IPS DF 6.9 (cell line): ENCODE measurements around the gene ITPR3.

Source experiments
- DNase-seq: peaks from one replicate; pipeline ENCODE4 v3.0.0-alpha.2; 2013; ENCODE audit warnings: low read depth, low spot score
- H3K27ac ChIP-seq: one replicate; pipeline ENCODE4 v1.5.1; 2013; ENCODE audit warnings: low read length, control low read depth
- H3K27me3 ChIP-seq: 2 replicates; pipeline ENCODE4 v1.6.1; 2013; ENCODE audit warnings: mild to moderate bottlenecking, low read length; ENCODE audit not compliant: control insufficient read depth, insufficient read depth
- H3K36me3 ChIP-seq: 2 replicates; pipeline ENCODE4 v1.6.1; 2013; ENCODE audit warnings: low read length; ENCODE audit not compliant: control insufficient read depth, insufficient read depth
- H3K4me1 ChIP-seq: 2 replicates; pipeline ENCODE4 v1.6.1; 2013; ENCODE audit warnings: low read length; ENCODE audit not compliant: control insufficient read depth, insufficient read depth
- H3K4me3 ChIP-seq: 2 replicates; pipeline ENCODE4 v1.5.1; 2013; ENCODE audit warnings: mild to moderate bottlenecking, low read length
- H3K9me3 ChIP-seq: 2 replicates; pipeline ENCODE4 v1.6.1; 2013; ENCODE audit warnings: low read length, inconsistent platforms; ENCODE audit not compliant: control insufficient read depth, insufficient read depth
- WGBS: extraction: QIAGEN DNeasy Blood & Tissue Kit; methylation state at CpG from one replicate; pipeline ENCODE4 v1.1.7; 2013; ENCODE audit warnings: mixed read lengths, missing lambda C conversion rate; ENCODE audit not compliant: insufficient read length, insufficient coverage; 5-methylcytosine and 5-hydroxymethylcytosine counted together

Gene ITPR3

DNA sequence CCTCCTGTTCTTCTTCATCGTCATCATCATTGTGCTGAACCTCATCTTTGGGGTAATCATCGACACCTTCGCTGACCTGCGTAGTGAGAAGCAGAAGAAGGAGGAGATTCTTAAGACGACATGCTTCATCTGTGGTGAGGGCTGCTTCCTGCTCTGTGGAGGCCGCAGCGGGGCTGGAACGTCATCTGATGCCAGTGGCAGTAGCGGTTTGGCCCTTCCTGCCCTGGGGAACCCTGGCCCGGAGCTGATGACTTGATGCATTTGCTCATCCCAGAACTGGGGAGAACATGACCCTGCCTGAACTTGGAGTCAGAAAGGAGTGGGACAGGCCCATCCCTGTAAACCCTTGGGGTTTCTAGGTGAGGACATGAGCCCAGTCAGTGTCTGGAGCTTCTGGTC lies 71.6 kb downstream of the ITPR3 start:
- no CpG with 5 or more reads among the region's 10 CpGs for WGBS
- Histone ChIP-seq H3K27ac (no peak overlapping the region), H3K36me3 (peaks cover 58% of the 10 kb centered on the region), H3K4me1 (no peaks in the 10 kb centered on the region; the same call in 1 of the 2 replicates), H3K27me3 (no peaks in the 10 kb centered on the region), H3K4me3 (no peak overlapping the region), H3K9me3 (no peaks in the 10 kb centered on the region)
- no peak for DNase-seq

- no peaks in the 10 kb centered on the region; the same call in 1 of the 2 replicates for H3K4me1 ChIP-seq
Observed at GRCh38 chr6:33693186-33694105, 72.3 kb downstream of the ITPR3 start.

GRCh38 chr6:33694401-33694931 lies 73.3 kb downstream of the ITPR3 start:
- Histone ChIP-seq H3K4me1 (no peaks in the 10 kb centered on the region; the same call in 1 of the 2 replicates), H3K27ac (no peak overlapping the region), H3K27me3 (no peaks in the 10 kb centered on the region), H3K4me3 (no peak overlapping the region), H3K36me3 (peaks cover 51% of the 10 kb centered on the region), H3K9me3 (no peaks in the 10 kb centered on the region)
- no CpG with 5 or more reads among the region's 19 CpGs for WGBS
- no peak for DNase-seq

More at GRCh38 chr6:33693186-33694105, 72.3 kb downstream of the ITPR3 start:
- Histone ChIP-seq H3K27me3 (no peaks in the 10 kb centered on the region), H3K36me3 (peaks cover 57% of the 10 kb centered on the region), H3K9me3 (no peaks in the 10 kb centered on the region), H3K4me3 (no peak overlapping the region), H3K27ac (no peak overlapping the region)
- DNase-seq = no peak
- WGBS = no CpG with 5 or more reads among the region's 28 CpGs

DNA sequence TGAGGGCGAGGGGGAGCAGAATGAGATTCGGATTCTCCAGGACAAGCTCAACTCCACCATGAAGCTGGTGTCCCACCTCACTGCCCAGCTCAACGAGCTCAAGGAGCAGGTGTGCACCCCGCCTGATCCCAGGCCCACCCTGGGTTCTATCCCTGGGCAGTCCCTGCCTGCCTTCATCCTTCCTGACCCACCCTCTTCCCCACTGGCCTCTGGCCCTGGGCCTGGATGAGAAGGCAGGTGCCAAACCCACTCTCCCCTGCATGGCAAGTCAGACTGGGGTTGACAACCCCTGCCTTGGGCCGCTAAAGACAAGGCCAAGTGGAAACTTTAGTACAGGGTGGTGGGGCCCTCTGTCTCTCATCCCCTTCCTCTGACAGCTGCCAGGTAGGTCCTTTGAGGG lies 73.9 kb downstream of the ITPR3 start:
- no peaks in the 10 kb centered on the region; the same call in 1 of the 2 replicates for H3K4me1 ChIP-seq
- H3K4me3 ChIP-seq = no peak overlapping the region
- no peaks in the 10 kb centered on the region for H3K27me3 ChIP-seq
- no peaks in the 10 kb centered on the region for H3K9me3 ChIP-seq
- H3K27ac ChIP-seq = no peak overlapping the region
- peaks cover 49% of the 10 kb centered on the region for H3K36me3 ChIP-seq
- no peak for DNase-seq
- WGBS = no CpG with 5 or more reads among the region's 5 CpGs

- no peak for DNase-seq
- peaks cover 49% of the 10 kb centered on the region for H3K36me3 ChIP-seq
Observed at GRCh38 chr6:33695451-33695887, 74.3 kb downstream of the ITPR3 start.

DNA sequence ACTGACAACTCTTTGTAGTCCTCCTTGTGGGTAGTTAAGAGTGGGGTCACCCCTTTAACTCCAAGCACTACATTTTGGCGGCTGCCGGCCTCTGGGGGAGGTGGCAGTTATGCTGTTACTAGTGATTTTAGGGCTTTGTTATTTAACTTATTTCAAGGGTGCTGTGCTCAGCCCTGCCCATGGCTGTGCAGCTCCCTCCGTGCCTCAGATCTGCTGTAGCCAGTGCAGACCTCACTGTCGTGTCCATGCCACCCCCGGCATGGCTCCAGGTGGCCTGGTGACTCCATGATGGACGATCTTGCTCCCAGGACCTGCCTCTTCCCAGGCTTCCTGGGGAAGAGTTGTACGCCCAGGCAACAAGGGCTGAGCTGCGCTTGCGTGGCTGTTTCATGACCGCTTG lies 75.0 kb downstream of the ITPR3 start:
- no peak for DNase-seq
- H3K36me3 ChIP-seq = peaks cover 49% of the 10 kb centered on the region
- H3K27ac ChIP-seq = no peak overlapping the region
- no peaks in the 10 kb centered on the region; the same call in 1 of the 2 replicates for H3K4me1 ChIP-seq
- no CpG with 5 or more reads among the region's 10 CpGs for WGBS
- H3K27me3 ChIP-seq = no peaks in the 10 kb centered on the region
- H3K4me3 ChIP-seq = no peak overlapping the region
- H3K9me3 ChIP-seq = no peaks in the 10 kb centered on the region

More at GRCh38 chr6:33695451-33695887, 74.3 kb downstream of the ITPR3 start:
- no peak overlapping the region for H3K4me3 ChIP-seq
- no peaks in the 10 kb centered on the region for H3K9me3 ChIP-seq
- WGBS = no CpG with 5 or more reads among the region's 16 CpGs
- H3K27ac ChIP-seq = no peak overlapping the region
- no peaks in the 10 kb centered on the region; the same call in 1 of the 2 replicates for H3K4me1 ChIP-seq
- H3K27me3 ChIP-seq = no peaks in the 10 kb centered on the region

GRCh38 chr6:33696548-33697518 lies 75.7 kb downstream of the ITPR3 start:
- Histone ChIP-seq H3K27me3 (no peaks in the 10 kb centered on the region), H3K4me3 (no peak overlapping the region), H3K9me3 (no peaks in the 10 kb centered on the region), H3K36me3 (peaks cover 45% of the 10 kb centered on the region), H3K4me1 (no peaks in the 10 kb centered on the region; the same call in 1 of the 2 replicates), H3K27ac (no peak overlapping the region)
- WGBS = no CpG with 5 or more reads among the region's 15 CpGs
- DNase-seq = no peak

DNA sequence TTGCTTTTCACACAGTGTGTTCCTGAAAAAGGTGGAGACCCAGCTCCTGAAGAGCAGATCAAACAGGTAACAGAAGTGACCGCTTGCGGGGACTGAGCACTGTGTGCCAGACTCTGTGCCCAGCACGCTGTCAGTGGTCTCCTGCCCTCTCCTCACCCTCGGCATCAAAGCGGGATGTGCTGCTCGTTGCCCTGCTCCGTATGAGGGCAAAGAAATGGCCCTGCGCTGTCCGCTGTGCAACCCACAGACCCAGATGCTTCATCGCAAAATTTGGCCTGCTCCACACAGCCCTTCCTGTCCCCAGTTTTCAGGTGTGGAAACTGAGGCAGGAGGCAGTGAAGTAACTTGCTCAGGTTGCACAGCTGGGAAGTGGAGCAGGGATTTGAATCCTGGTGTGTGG lies 76.7 kb downstream of the ITPR3 start:
- Histone ChIP-seq H3K9me3 (no peaks in the 10 kb centered on the region), H3K27me3 (no peaks in the 10 kb centered on the region), H3K36me3 (peaks cover 42% of the 10 kb centered on the region), H3K27ac (no peak overlapping the region), H3K4me3 (no peak overlapping the region), H3K4me1 (no peaks in the 10 kb centered on the region; the same call in 1 of the 2 replicates)
- no CpG with 5 or more reads among the region's 10 CpGs for WGBS
- no peak for DNase-seq

- no peaks in the 10 kb centered on the region for H3K9me3 ChIP-seq
- WGBS = no CpG with 5 or more reads among the region's 10 CpGs
- no peak overlapping the region for H3K27ac ChIP-seq
- H3K4me3 ChIP-seq = no peak overlapping the region
- H3K36me3 ChIP-seq = peaks cover 36% of the 10 kb centered on the region
- no peak for DNase-seq
- H3K27me3 ChIP-seq = no peaks in the 10 kb centered on the region
- no peaks in the 10 kb centered on the region; the same call in 1 of the 2 replicates for H3K4me1 ChIP-seq
Observed at GRCh38 chr6:33698494-33698893, 77.4 kb downstream of the ITPR3 start.

DNA sequence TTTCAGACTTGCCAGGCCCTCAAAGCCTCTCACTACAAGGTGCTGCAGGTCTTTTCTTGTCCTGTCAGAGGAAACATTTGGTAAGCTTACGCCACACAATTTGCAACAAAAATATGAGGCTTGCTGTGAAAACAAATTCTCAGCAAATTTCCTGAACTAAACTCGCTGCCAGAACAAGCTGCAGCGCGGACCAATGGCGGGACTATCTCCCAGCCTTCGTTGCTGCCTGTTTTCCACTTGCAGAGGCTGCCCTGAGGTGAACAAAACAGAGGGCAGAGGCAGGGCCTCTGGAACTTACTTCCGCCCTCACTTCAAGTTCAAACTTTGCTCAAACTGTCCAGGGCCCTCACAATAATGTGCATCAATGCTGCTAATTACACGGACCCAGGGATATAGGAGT lies 78.0 kb downstream of the ITPR3 start:
- Histone ChIP-seq H3K27ac (no peak overlapping the region), H3K4me3 (no peak overlapping the region), H3K4me1 (no peaks in the 10 kb centered on the region; the same call in 1 of the 2 replicates), H3K9me3 (no peaks in the 10 kb centered on the region), H3K36me3 (peaks cover 32% of the 10 kb centered on the region), H3K27me3 (no peaks in the 10 kb centered on the region)
- WGBS = no CpG with 5 or more reads among the region's 8 CpGs
- DNase-seq = no peak
